DND-41 (cell line): Measurements from ENCODE around the gene CBLN1.

Source experiments
- ATAC-seq: fragments of 200-7000 bp; cut with Tn5 transposase; 3 replicates; pipeline ENCODE4 v1.9.1; 2021; ENCODE audit warnings: low read depth; ENCODE audit not compliant: insufficient read depth
- DNase-seq: peaks from one replicate; pipeline ENCODE4 v3.0.0-alpha.2; 2020
- H2AFZ ChIP-seq: 2 replicates; pipeline ENCODE4 v1.6.0; 2012; ENCODE audit warnings: low read depth, low read length
- H3K27ac ChIP-seq: 2 replicates; pipeline ENCODE4 v1.5.1; 2012; ENCODE audit warnings: low read length, inconsistent platforms
- H3K27me3 ChIP-seq: fragments of 200-600 bp; sonication (generic); 2 replicates; pipeline ENCODE4 v1.6.0; 2012; ENCODE audit warnings: low read length, mild to moderate bottlenecking, inconsistent platforms; ENCODE audit not compliant: insufficient read depth, poor library complexity
- H3K36me3 ChIP-seq: 2 replicates; pipeline ENCODE4 v1.5.1; 2012; ENCODE audit warnings: low read length, inconsistent platforms; ENCODE audit not compliant: insufficient read depth
- H3K4me1 ChIP-seq: 2 replicates; pipeline ENCODE4 v1.5.1; 2012; ENCODE audit warnings: mild to moderate bottlenecking, low read length; ENCODE audit not compliant: insufficient read depth
- H3K4me2 ChIP-seq: 2 replicates; pipeline ENCODE4 v1.6.0; 2012; ENCODE audit warnings: mild to moderate bottlenecking, moderate library complexity, low read length, inconsistent platforms; ENCODE audit not compliant: insufficient read depth
- H3K4me3 ChIP-seq, 2 experiments: fragments of 200-600 bp in 1 of 2; shearing (Covaris generic) in 1 of 2; 2 replicates each; pipeline ENCODE4 v1.5.1; 2012 to 2016; ENCODE audit warnings: inconsistent platforms in 2 of 2, low read length in 2 of 2, mild to moderate bottlenecking in 2 of 2, low read depth in 1 of 2, moderate library complexity in 1 of 2
- H3K79me2 ChIP-seq: 2 replicates; pipeline ENCODE4 v1.6.0; 2012; ENCODE audit warnings: low read length, inconsistent platforms; ENCODE audit not compliant: insufficient read depth
- H3K9ac ChIP-seq: 2 replicates; pipeline ENCODE4 v1.6.0; 2012; ENCODE audit warnings: low read depth, mild to moderate bottlenecking, inconsistent platforms, low read length, moderate library complexity
- H3K9me3 ChIP-seq: 2 replicates; pipeline ENCODE4 v1.5.1; 2012; ENCODE audit warnings: low read length, moderate library complexity, mild to moderate bottlenecking, inconsistent platforms; ENCODE audit not compliant: insufficient read depth, severe bottlenecking
- H4K20me1 ChIP-seq: 2 replicates; pipeline ENCODE4 v1.6.0; 2012; ENCODE audit warnings: low read length; ENCODE audit not compliant: insufficient read depth
- EZH2 ChIP-seq: IDR thresholded peaks from 3 replicates; pipeline ENCODE4 v1.6.1; 2012; ENCODE audit warnings: borderline replicate concordance, low read depth, mild to moderate bottlenecking, moderate library complexity, low read length, inconsistent platforms; ENCODE audit not compliant: severe bottlenecking
- TF ChIP-seq, protein P1 (sequence below): IDR thresholded peaks from 2 replicates; pipeline ENCODE4 v1.5.1; 2012; ENCODE audit warnings: borderline replicate concordance, low read length, moderate library complexity, mild to moderate bottlenecking; ENCODE audit not compliant: poor library complexity, severe bottlenecking; ENCODE audit errors: extremely low read depth

The CBLN1 gene

DNA sequence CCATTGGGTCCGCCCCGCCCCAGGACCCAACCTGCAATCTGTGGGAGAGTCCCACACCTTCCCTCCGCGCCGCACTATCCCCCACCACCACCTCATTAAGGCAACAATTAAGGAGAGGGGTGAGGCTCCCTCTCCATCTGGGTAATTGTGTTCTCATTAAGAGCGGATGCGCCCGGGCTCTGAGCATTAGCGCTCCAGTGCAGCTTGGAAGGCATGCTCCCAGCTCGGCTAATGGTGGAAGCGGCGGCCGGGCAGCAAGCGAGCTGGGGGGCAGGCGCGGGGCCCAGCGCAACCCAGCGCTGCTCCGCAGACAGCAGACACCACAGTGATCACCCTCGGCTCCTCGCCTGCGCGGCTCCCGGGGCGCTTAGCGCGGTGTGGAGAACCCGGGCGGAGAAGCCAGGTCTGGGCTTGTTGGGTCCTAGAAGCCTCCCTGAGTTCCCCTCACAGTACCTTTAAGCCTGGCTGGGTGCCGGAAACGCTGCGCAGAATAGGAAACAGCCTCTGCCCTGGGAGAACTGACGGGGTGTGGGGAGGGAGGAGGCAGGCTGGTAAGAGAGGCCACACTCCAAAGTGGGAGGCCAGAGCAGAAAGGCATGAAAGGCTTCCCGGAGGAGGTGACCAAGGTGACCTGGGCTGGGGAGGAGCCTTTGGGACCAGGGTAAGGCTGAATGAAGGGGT is 6.4 kb downstream of the CBLN1 start:
- Histone ChIP-seq H3K27ac (no peak overlapping the region), H3K4me3 (no peak overlapping the region), H3K9ac (no peak overlapping the region), H3K4me1 (no peaks in the 10 kb centered on the region), H3K9me3 (no peaks in the 10 kb centered on the region), H3K27me3 (peaks cover 1% of the 10 kb centered on the region), H3K36me3 (no peaks in the 10 kb centered on the region), H3K4me2 (no peak overlapping the region), H4K20me1 (peaks cover 4% of the 10 kb centered on the region; the same call in 1 of the 2 replicates), H3K79me2 (no peaks in the 10 kb centered on the region), H2AFZ (no peak overlapping the region)
- ATAC-seq (no peak), DNase-seq (no peak)
- TF ChIP-seq, protein P1, sequence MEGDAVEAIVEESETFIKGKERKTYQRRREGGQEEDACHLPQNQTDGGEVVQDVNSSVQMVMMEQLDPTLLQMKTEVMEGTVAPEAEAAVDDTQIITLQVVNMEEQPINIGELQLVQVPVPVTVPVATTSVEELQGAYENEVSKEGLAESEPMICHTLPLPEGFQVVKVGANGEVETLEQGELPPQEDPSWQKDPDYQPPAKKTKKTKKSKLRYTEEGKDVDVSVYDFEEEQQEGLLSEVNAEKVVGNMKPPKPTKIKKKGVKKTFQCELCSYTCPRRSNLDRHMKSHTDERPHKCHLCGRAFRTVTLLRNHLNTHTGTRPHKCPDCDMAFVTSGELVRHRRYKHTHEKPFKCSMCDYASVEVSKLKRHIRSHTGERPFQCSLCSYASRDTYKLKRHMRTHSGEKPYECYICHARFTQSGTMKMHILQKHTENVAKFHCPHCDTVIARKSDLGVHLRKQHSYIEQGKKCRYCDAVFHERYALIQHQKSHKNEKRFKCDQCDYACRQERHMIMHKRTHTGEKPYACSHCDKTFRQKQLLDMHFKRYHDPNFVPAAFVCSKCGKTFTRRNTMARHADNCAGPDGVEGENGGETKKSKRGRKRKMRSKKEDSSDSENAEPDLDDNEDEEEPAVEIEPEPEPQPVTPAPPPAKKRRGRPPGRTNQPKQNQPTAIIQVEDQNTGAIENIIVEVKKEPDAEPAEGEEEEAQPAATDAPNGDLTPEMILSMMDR: no peak
- no peak for TF ChIP-seq EZH2

DNA sequence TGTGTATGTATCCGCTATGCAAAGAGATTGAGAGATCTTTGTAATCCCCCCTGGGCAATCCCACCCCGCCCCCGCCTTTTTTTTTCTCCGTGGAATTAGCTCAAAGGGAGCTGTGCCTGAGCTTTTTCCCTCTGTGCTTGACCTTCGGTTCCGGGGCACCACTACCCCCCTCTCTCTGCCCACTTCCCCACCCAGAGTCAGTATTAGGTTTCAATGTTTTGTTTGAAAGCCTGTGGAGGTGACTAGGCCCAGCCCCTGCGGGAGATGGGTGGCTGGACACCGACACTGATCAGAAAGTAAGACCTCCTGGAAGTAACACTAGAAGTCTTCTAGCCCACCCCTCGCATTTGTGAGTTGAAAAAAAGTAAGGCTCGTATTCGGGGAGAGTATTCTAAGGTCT is 7.0 kb downstream of the CBLN1 start:
- no peak overlapping the region for H2AFZ ChIP-seq
- peaks cover 4% of the 10 kb centered on the region for H3K27me3 ChIP-seq

DNA sequence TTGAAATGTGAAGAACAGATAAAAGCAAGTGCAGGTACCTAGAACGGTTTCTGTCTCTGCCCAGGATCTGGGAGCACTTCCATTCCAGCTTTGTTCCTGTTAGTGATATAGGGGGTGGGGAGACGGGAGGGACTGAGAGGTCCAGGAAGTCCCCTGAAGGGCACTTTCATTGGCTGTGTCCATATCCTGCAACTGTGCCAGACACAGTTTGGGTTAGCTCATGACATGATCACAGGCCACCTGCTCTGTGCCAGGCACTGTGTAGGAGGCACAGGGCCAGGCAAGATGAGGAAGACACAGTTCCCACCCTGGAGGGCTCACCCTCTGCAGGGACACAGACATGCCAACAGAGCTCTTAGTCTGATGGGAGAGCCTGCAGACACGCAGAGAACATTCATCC is 7.9 kb downstream of the CBLN1 start:
- TF ChIP-seq, protein P1: no peak
- no peak for TF ChIP-seq EZH2
- ATAC-seq (no peak), DNase-seq (no peak)
- no peak overlapping the region for H3K4me2 ChIP-seq
- no peak overlapping the region for H3K9ac ChIP-seq
- no peak overlapping the region for H3K4me3 ChIP-seq
- no peak overlapping the region for H3K27ac ChIP-seq
- H3K79me2 ChIP-seq: no peaks in the 10 kb centered on the region
- peaks cover 4% of the 10 kb centered on the region; the same call in 1 of the 2 replicates for H4K20me1 ChIP-seq
- no peaks in the 10 kb centered on the region for H3K4me1 ChIP-seq
- peaks cover 4% of the 10 kb centered on the region for H3K27me3 ChIP-seq
- H3K9me3 ChIP-seq: no peaks in the 10 kb centered on the region
- no peak overlapping the region for H2AFZ ChIP-seq
- H3K36me3 ChIP-seq: no peaks in the 10 kb centered on the region

More for the DNA sequence above, 7.0 kb downstream of the CBLN1 start:
- Histone ChIP-seq H4K20me1 (peaks cover 4% of the 10 kb centered on the region; the same call in 1 of the 2 replicates), H3K4me2 (no peak overlapping the region), H3K36me3 (no peaks in the 10 kb centered on the region), H3K9ac (no peak overlapping the region), H3K27ac (no peak overlapping the region), H3K4me3 (no peak overlapping the region), H3K9me3 (no peaks in the 10 kb centered on the region), H3K79me2 (no peaks in the 10 kb centered on the region), H3K4me1 (no peaks in the 10 kb centered on the region)
- TF ChIP-seq EZH2: no peak
- no peak for DNase-seq
- ATAC-seq: no peak

DNA sequence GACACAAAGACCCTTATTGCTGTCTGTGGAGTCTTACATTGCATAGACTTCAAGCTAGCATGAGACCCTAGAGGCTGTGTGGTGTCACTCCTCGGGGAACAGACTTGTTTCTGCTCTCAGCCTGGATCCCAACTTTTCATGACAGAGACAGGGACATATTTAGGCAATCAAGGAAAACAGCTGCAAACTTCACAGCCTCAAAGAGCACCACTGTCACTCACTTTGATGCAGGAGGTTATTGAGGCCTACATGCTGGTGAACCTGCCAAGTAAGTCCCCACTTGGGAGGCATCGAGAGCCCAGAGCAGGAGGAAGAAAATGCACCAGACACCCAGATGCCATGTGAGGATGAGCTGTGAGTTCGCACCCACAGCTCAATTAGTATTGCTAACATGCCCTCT is 10.3 kb downstream of the CBLN1 start:
- Histone ChIP-seq H3K9ac (no peak overlapping the region), H3K27ac (no peak overlapping the region), H3K36me3 (no peaks in the 10 kb centered on the region), H3K79me2 (no peaks in the 10 kb centered on the region), H3K4me3 (no peak overlapping the region), H3K27me3 (peaks cover 4% of the 10 kb centered on the region), H2AFZ (no peak overlapping the region), H3K4me2 (no peak overlapping the region), H3K9me3 (no peaks in the 10 kb centered on the region), H4K20me1 (peaks cover 4% of the 10 kb centered on the region; the same call in 1 of the 2 replicates), H3K4me1 (no peaks in the 10 kb centered on the region)
- ATAC-seq: no peak
- DNase-seq: no peak
- no peak for TF ChIP-seq EZH2
- TF ChIP-seq, protein P1: no peak
